Testis (tissue), 3 donors: ENCODE measurements around the gene PIR. TPM values are rescaled to one million over a fixed set of nuclear protein-coding genes. Genes with fewer than 3 reads are reported as not detected.

Experiments used
- DNase-seq: peaks from one replicate; pipeline ENCODE4 v3.0.0-alpha.2; 2019
- H3K27ac ChIP-seq, 2 donors: fragments of 200-600 bp; sonication (generic); one replicate each; pipeline ENCODE4 v1.5.1; 2019
- H3K27me3 ChIP-seq: fragments of 200-600 bp; sonication (generic); one replicate; pipeline ENCODE4 v1.5.1; 2019
- H3K36me3 ChIP-seq: fragments of 200-600 bp; sonication (generic); one replicate; pipeline ENCODE4 v1.5.1; 2017; ENCODE audit warnings: low read depth; ENCODE audit errors: missing control alignments
- H3K4me1 ChIP-seq: fragments of 200-600 bp; sonication (generic); one replicate; pipeline ENCODE4 v1.5.1; 2019
- H3K4me3 ChIP-seq, 2 donors: fragments of 200-600 bp; sonication (generic); one replicate each; pipeline ENCODE4 v1.5.1; 2017 to 2019
- H3K9me3 ChIP-seq: fragments of 200-600 bp; sonication (generic); one replicate; pipeline ENCODE4 v1.5.1; 2017
- POLR2A ChIP-seq: fragments of 450-650 bp; IDR thresholded peaks from one replicate; pipeline ENCODE4 v1.6.1; 2017; ENCODE audit warnings: antibody characterized with exemption, mild to moderate bottlenecking, moderate library complexity
- WGBS, 2 donors: methylation state at CpG; one replicate each; pipeline ENCODE4 v1.1.5; 2018; 5-methylcytosine and 5-hydroxymethylcytosine counted together
- intact Hi-C: fragments of 100-400 bp; cut with DNase I; formaldehyde crosslinking; loops from one replicate; pipeline ENCODE4 v1.15.1; 2023; ENCODE audit warnings: low total_unique reads
- polyA plus RNA-seq: library from polyadenylated mRNA; stranded (reverse); fragments of 350-450 nt; fragmentation: Illumina TruSeq; extraction: RNeasy Lipid Tissue Mini Kit (QIAGEN cat#74804); gene quantifications from one replicate; pipeline ENCODE4 v1.2.3, GENCODE V29; 2014; ENCODE audit warnings: low read depth, low replicate concordance; ENCODE audit not compliant: insufficient read depth
- total RNA-seq, 2 donors: library from RNA; depleted of rRNA; stranded (reverse); fragments of >200 nt; gene quantifications; one replicate each; pipeline ENCODE4 v1.2.3, GENCODE V29; 2016
- TF ChIP-seq, protein P1 (sequence below), 3 experiments: fragments of 450-650 bp in 2 of 3; fragments of 200-600 bp in 1 of 3; sonication (generic) in 1 of 3; IDR thresholded peaks; one replicate each; pipeline ENCODE4 v1.5.1; 2016 to 2019; ENCODE audit warnings: antibody characterized with exemption in 3 of 3, mild to moderate bottlenecking in 2 of 3, moderate library complexity in 1 of 3

The PIR gene
- total and polyA plus RNA-seq, 3 donors from 2014 or later = 9.7 to 11.0 (median 10.3) TPM

DNA sequence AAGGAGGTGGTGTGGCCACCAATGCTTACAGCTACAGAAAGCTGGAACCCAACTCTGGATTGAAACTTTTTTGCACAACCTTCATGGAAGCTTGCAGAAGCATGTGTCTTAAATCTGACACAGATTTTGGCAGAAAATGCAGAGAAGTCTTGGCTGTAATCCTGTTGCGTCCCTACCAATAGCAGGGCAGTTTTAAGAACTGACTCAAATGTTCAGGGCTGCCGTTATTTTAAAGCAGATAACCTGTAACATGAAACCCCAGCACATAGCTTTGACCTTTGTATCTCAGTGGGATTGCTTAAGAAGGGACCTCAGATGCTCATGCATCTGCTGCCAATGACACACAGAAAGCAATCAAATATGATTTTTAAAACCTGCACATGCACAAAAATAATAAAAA, 108.8 kb downstream of the PIR start, which contains the start of gene VEGFD:
Gene VEGFD, minus strand, starts transcription at position 110 of the 400 bp plus-strand sequence. CDS start 467 bp downstream, outside the sequence.
- 76 to 81% methylated on average over 2 of the region's 2 CpGs for WGBS, 2 donors
- TF ChIP-seq, protein P1, sequence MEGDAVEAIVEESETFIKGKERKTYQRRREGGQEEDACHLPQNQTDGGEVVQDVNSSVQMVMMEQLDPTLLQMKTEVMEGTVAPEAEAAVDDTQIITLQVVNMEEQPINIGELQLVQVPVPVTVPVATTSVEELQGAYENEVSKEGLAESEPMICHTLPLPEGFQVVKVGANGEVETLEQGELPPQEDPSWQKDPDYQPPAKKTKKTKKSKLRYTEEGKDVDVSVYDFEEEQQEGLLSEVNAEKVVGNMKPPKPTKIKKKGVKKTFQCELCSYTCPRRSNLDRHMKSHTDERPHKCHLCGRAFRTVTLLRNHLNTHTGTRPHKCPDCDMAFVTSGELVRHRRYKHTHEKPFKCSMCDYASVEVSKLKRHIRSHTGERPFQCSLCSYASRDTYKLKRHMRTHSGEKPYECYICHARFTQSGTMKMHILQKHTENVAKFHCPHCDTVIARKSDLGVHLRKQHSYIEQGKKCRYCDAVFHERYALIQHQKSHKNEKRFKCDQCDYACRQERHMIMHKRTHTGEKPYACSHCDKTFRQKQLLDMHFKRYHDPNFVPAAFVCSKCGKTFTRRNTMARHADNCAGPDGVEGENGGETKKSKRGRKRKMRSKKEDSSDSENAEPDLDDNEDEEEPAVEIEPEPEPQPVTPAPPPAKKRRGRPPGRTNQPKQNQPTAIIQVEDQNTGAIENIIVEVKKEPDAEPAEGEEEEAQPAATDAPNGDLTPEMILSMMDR (IDR thresholded peaks at IDR 0.05) = no peak
- no peak for TF ChIP-seq POLR2A
- intact Hi-C loops = no loop called here

DNA sequence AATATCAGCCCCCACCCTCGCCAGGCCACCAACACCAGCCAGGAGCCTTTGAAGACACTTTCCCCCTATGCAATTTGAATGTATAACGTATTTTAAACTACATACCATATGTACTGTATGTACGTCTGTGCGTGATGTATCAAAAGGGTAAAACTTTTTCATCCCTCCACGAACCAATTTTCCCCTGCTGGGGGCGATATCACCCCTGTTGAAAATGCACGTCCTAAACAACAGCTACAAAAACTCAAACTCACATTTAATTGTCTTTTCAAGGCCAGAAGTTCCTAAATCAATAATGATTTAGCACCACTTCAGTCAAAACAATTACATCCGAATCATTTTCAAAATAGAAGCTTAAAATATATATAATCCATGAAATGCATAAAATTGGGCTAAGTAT, 110.3 kb downstream of the PIR start:
- WGBS, 2 donors = 86 to 89% methylated on average over 8 of the region's 8 CpGs
- H3K27me3 ChIP-seq = no peaks in the 10 kb centered on the region
- TF ChIP-seq, protein P1 (IDR thresholded peaks at IDR 0.05) = no peak
- no peak for TF ChIP-seq POLR2A
- H3K4me3 ChIP-seq = no peak overlapping the region
- DNase-seq = no peak
- H3K9me3 ChIP-seq = no peaks in the 10 kb centered on the region
- H3K4me1 ChIP-seq = no peaks in the 10 kb centered on the region
- H3K36me3 ChIP-seq = no peaks in the 10 kb centered on the region
- intact Hi-C loops = no loop called here
- no peak overlapping the region for H3K27ac ChIP-seq

More for the DNA sequence above, 108.8 kb downstream of the PIR start, which contains the start of gene VEGFD:
- DNase-seq = no peak
- Histone ChIP-seq H3K4me3 (no peak within 1 kb of the TSS), H3K9me3 (no peaks in the 10 kb centered on the region), H3K27ac (no peak within 1 kb of the TSS), H3K27me3 (no peaks in the 10 kb centered on the region), H3K36me3 (no peaks in the 10 kb centered on the region), H3K4me1 (no peaks in the 10 kb centered on the region)

DNA sequence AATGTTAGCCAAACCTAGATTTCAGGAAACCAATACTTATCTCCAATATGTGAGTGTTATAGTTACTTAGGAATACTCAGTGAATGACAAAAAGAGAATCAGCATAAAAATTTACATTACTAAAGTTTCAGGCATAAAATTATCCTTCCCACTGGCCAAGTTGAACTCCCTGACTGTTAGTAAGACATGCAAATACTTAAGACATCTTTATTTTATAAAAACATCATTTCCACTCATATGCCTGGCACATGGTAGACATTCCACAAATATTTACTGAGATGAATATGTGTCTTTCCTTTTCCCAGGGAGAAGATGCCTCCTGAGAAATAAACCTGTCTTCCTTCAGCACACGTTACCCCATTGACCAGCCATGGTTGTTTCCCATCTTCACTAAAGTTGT, 116.2 kb downstream of the PIR start:
- Histone ChIP-seq H3K27ac (no peak overlapping the region), H3K4me3 (no peak overlapping the region), H3K9me3 (no peaks in the 10 kb centered on the region), H3K36me3 (no peaks in the 10 kb centered on the region), H3K27me3 (no peaks in the 10 kb centered on the region), H3K4me1 (no peaks in the 10 kb centered on the region)
- TF ChIP-seq, protein P1 (IDR thresholded peaks at IDR 0.05) = no peak
- TF ChIP-seq POLR2A = no peak
- no peak for DNase-seq
- WGBS, 2 donors = 80 to 91% methylated on average over 1 of the region's 1 CpG
- intact Hi-C loops = no loop called here

DNA sequence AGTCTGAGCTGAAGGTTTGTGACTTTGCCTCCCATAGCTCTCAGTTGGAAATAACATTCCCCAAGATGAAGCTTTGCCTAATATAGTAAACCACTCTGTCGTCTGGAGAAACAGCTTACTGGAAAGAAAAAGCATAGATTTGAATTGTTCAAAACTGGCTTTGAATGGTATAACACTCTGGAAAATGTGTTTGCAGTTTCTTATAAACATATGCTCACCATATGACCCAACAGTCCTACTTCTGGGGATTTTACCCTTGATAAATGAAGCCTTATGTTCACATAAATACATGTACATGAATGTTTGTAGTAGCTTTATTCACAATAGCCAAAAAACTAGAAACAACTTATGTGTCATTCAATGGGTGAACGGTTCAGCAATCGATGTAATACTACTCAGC, 119.2 kb downstream of the PIR start:
- TF ChIP-seq, protein P1 (IDR thresholded peaks at IDR 0.05) = no peak
- no peak for TF ChIP-seq POLR2A
- 88 to 93% methylated on average over 3 of the region's 3 CpGs for WGBS, 2 donors
- H3K27ac ChIP-seq = no peak overlapping the region
- H3K4me3 ChIP-seq = no peak overlapping the region
- intact Hi-C loops = no loop called here
- no peaks in the 10 kb centered on the region for H3K9me3 ChIP-seq
- H3K36me3 ChIP-seq = no peaks in the 10 kb centered on the region
- H3K27me3 ChIP-seq = no peaks in the 10 kb centered on the region
- DNase-seq = no peak
- no peaks in the 10 kb centered on the region for H3K4me1 ChIP-seq

DNA sequence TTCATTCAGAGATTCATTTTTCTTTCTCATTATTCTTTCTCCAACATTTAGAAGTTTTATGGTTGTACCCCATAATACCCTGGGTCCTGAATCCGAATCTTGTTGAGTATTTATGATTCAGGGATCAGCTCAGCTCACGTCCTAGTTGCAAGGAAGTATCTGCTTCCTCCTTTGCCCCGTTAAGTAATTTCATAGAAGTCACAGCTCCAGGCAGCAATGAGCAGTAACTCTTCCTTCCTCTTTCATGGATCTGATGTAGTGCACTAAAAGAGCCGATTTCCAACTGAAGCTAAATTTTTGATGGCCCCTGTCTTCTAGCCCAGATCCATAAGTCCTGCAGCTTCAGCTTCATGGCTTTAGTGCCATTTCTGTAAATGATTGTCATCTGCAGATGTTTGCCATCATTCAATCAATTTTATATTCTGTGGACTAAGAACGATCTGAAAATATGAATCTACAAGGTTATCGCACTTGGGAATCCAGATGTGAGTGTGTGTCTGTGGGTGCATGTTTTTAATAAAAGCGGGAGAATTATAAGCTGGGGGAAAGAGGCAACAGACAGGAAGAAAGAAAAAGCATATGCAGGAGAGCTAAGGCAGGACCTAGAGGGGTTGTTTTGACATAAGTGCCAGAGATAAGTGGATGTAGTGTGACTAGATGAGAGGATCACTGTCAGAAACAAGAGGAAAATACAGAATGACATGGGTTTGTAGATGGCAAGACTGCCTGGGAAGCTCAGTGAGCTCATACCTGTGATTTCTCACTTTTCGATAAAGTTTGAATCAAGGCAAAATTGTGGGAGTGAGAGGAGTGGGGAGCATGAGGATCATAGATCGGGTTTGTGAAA, 126.4 kb downstream of the PIR start:
- Histone ChIP-seq H3K27me3 (no peaks in the 10 kb centered on the region), H3K9me3 (no peaks in the 10 kb centered on the region), H3K4me3 (no peak overlapping the region), H3K27ac (no peak overlapping the region), H3K36me3 (no peaks in the 10 kb centered on the region), H3K4me1 (no peaks in the 10 kb centered on the region)
- TF ChIP-seq POLR2A = no peak
- TF ChIP-seq, protein P1 (IDR thresholded peaks at IDR 0.05) = no peak
- no peak for DNase-seq
- WGBS, 2 donors = 84 to 91% methylated on average over 9 of the region's 9 CpGs
- intact Hi-C loops = no loop called here
